ENCODE results near the gene FAM72A.
A peak's percentile ranks its signal among the peaks of the same experiment; 100 is the strongest.
"Not testable (repeated sequence)": the region's sequence is repeated elsewhere in the genome, so short reads cannot be mapped to it uniquely, and the experiment has no call there.

The FAM72A gene

GRCh38 chr1:206224190-206224776 is 21.6 kb upstream of the FAM72A start:
- H3K4me1 Mint-ChIP-seq (ENCODE audit: low read depth in 2 of 2); DNase-seq; H3K27me3 Mint-ChIP-seq; H3K36me3 Mint-ChIP-seq (ENCODE audit: insufficient read depth); ATAC-seq (replicated peaks); H3K27ac Mint-ChIP-seq; H3K9me3 Mint-ChIP-seq; H3K4me3 Mint-ChIP-seq: not testable (repeated sequence)

- ATAC-seq (replicated peaks), result not testable (repeated sequence)
Measured at GRCh38 chr1:206221585-206221984, 18.9 kb upstream of the FAM72A start.

DNA sequence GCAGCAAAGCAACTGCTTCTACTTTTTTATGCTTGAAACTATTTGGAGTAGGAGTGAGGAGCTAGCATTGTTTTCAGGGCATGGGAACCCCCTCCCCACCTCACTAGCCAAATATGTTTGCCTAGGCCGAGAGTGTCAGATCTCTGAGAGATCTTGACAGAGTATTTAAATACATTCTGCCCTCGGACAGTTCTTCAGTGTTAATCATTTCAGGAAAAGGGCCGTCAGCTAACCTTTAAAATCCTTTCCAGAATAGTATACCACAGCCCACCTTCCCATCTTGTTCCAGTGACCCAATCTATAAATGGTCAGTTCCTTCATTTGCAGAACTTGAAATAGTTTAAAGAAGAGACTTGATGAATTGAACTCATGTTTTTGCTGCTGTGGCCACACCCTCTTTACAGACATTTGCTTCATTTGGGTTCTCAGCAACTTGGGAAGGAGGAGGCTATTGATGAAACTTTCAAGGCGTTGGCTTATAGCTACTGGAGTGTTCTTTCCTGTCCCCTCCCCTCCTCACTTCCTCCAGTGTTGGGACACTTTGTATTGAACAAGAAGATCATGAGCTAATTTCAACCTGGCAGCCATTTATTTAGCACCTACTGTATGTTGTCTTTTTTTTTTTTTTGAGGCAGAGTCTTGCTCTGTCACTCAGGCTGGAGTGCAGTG is 17.8 kb upstream of the FAM72A start:
- ATAC-seq (replicated peaks); H3K27me3 Mint-ChIP-seq; H3K4me3 Mint-ChIP-seq; DNase-seq; H3K4me1 Mint-ChIP-seq (ENCODE audit: low read depth in 2 of 2); H3K9me3 Mint-ChIP-seq; H3K27ac Mint-ChIP-seq; H3K36me3 Mint-ChIP-seq (ENCODE audit: insufficient read depth): not testable (repeated sequence)

More at GRCh38 chr1:206221585-206221984, 18.9 kb upstream of the FAM72A start:
- H3K9me3 Mint-ChIP-seq; H3K27me3 Mint-ChIP-seq; H3K4me1 Mint-ChIP-seq (ENCODE audit: low read depth in 2 of 2); H3K4me3 Mint-ChIP-seq; H3K27ac Mint-ChIP-seq; DNase-seq; H3K36me3 Mint-ChIP-seq (ENCODE audit: insufficient read depth): not testable (repeated sequence)

GRCh38 chr1:206219514-206220331 is 17.1 kb upstream of the FAM72A start:
- DNase-seq; H3K27ac Mint-ChIP-seq; H3K4me1 Mint-ChIP-seq (ENCODE audit: low read depth in 2 of 2): not testable (repeated sequence)

GRCh38 chr1:206218765-206219164 is 16.1 kb upstream of the FAM72A start:
- not testable (repeated sequence) for H3K4me1 Mint-ChIP-seq (ENCODE audit: low read depth in 2 of 2); ATAC-seq (replicated peaks); H3K36me3 Mint-ChIP-seq (ENCODE audit: insufficient read depth); DNase-seq; H3K4me3 Mint-ChIP-seq; H3K27ac Mint-ChIP-seq; H3K27me3 Mint-ChIP-seq; H3K9me3 Mint-ChIP-seq

More at GRCh38 chr1:206219514-206220331, 17.1 kb upstream of the FAM72A start:
- not testable (repeated sequence) for H3K9me3 Mint-ChIP-seq; H3K4me3 Mint-ChIP-seq; H3K36me3 Mint-ChIP-seq (ENCODE audit: insufficient read depth); ATAC-seq (replicated peaks); H3K27me3 Mint-ChIP-seq

DNA sequence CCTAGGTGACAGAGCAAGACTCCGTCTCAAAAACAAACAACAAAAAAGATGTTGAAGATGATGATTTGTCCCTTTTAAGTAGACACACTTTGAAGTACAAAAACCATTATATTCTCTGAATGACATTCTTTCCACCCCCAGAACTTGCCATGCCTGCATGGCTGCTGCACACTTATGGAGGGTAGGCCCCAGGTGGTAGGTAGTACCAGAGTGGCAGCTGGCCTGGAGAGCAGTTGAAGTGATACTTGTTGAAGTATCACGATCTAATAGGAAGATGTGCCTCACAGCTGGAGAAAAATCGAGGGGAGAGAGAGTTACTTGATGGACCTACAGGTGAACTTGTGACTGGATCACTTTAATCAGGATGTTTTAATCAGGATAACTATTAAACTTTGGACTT is 15.6 kb upstream of the FAM72A start:
- not testable (repeated sequence) for H3K36me3 Mint-ChIP-seq (ENCODE audit: insufficient read depth); H3K4me3 Mint-ChIP-seq; H3K9me3 Mint-ChIP-seq; H3K27ac Mint-ChIP-seq; H3K27me3 Mint-ChIP-seq; DNase-seq; H3K4me1 Mint-ChIP-seq (ENCODE audit: low read depth in 2 of 2); ATAC-seq (replicated peaks)

- DNase-seq; H3K27me3 Mint-ChIP-seq; H3K27ac Mint-ChIP-seq; H3K9me3 Mint-ChIP-seq; H3K4me3 Mint-ChIP-seq; H3K36me3 Mint-ChIP-seq (ENCODE audit: insufficient read depth); ATAC-seq (replicated peaks); H3K4me1 Mint-ChIP-seq (ENCODE audit: low read depth in 2 of 2): not testable (repeated sequence)
Measured at GRCh38 chr1:206215600-206216392, 13.2 kb upstream of the FAM72A start.

- H3K36me3 Mint-ChIP-seq (ENCODE audit: insufficient read depth); H3K27me3 Mint-ChIP-seq; H3K27ac Mint-ChIP-seq; H3K9me3 Mint-ChIP-seq; H3K4me1 Mint-ChIP-seq (ENCODE audit: low read depth in 2 of 2); ATAC-seq (replicated peaks); H3K4me3 Mint-ChIP-seq; DNase-seq: not testable (repeated sequence)
Measured at GRCh38 chr1:206210802-206211201, 8.2 kb upstream of the FAM72A start.

- not testable (repeated sequence) for H3K9me3 Mint-ChIP-seq; H3K4me3 Mint-ChIP-seq; DNase-seq; H3K4me1 Mint-ChIP-seq (ENCODE audit: low read depth in 2 of 2); ATAC-seq (replicated peaks); H3K36me3 Mint-ChIP-seq (ENCODE audit: insufficient read depth); H3K27me3 Mint-ChIP-seq; H3K27ac Mint-ChIP-seq
Measured at GRCh38 chr1:206205569-206205968, 2.9 kb upstream of the FAM72A start.

DNA sequence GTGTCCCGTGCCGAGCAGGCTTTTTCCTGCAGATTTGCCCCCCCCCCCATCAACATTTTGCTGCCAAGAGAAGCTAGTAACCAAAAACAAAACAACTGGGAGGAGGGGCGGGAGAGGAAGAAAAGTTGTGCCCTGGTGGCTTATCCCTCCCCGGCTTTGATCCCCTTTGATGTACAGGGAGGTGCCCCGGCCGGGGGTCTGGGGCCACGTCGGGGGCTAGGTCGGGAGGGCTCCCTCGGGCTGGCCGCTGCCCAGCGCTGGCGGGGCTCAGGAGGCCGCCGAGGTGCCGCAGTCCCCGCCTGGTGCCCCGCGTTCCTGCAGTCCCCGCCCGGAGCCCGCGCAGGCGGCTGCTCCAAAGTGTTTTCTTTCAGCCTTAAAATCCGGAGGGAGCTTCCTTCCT is 2.2 kb upstream of the FAM72A start:
- H3K27me3 Mint-ChIP-seq; H3K4me1 Mint-ChIP-seq (ENCODE audit: low read depth in 2 of 2); H3K27ac Mint-ChIP-seq; ATAC-seq (replicated peaks); H3K36me3 Mint-ChIP-seq (ENCODE audit: insufficient read depth); H3K9me3 Mint-ChIP-seq: not testable (repeated sequence)
- DNase-seq, result peak in 1 of 3 experiments; percentile 0
- peak overlapping the region; percentile 60 to 70 for H3K4me3 Mint-ChIP-seq

DNA sequence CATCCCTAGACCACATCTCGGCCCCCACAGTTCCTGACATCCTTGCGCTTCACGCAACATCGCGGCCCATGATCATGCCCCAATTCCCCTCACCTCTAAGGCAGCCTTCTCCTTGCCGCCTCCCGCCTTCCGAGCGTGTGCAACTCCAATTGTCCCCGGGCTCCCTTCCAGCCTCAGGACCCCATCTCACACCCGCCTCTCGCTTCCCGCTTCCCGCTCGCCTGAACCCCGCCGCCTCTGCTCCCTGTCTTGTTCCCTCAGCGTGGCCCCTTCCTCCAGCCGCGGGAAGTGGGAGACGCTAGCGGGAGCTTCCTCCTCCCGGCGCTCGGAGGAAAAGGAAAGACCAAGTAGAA is 1.5 kb upstream of the FAM72A start:
- H3K27me3 Mint-ChIP-seq; ATAC-seq (replicated peaks); DNase-seq; H3K9me3 Mint-ChIP-seq; H3K36me3 Mint-ChIP-seq (ENCODE audit: insufficient read depth); H3K4me1 Mint-ChIP-seq (ENCODE audit: low read depth in 2 of 2); H3K27ac Mint-ChIP-seq: not testable (repeated sequence)
- H3K4me3 Mint-ChIP-seq, result peak overlapping the region; percentile 46 to 67

GRCh38 chr1:206203364-206204158 is 922 bp upstream of the FAM72A start, which contains the start of gene SRGAP2:
SRGAP2 (plus strand) TSS chr1:206203541; CDS start chr1:206205971, 2,430 bp downstream.
- not testable (repeated sequence) for H3K9me3 Mint-ChIP-seq; H3K27me3 Mint-ChIP-seq; H3K36me3 Mint-ChIP-seq (ENCODE audit: insufficient read depth); H3K4me1 Mint-ChIP-seq (ENCODE audit: low read depth in 2 of 2)
- DNase-seq, result peak; percentile 20 to 52 (median 26)
- Mint-ChIP-seq H3K27ac (peak within 1 kb of the TSS in 1 of 2 donors; percentile 52), H3K4me3 (peak within 1 kb of the TSS; percentile 80 to 85)
- peak; percentile 1 for ATAC-seq (replicated peaks)
